SK-N-SH treated with all-trans-retinoic acid at 6 μM for 48 hours (cell line): ENCODE data around the gene MYO15B.

Source experiments
- ATAC-seq: fragments of 200-7000 bp; cut with Tn5 transposase; 3 replicates; pipeline ENCODE4 v1.9.1; 2020; ENCODE audit warnings: mild to moderate bottlenecking, moderate library complexity
- ARNTL ChIP-seq: fragments of 450-650 bp; formaldehyde crosslinking; IDR thresholded peaks from 2 replicates; pipeline ENCODE4 v1.5.0; 2020; ENCODE audit warnings: low read depth, mild to moderate bottlenecking, moderate library complexity, borderline replicate concordance
- BACH2 ChIP-seq: fragments of 250-450 bp; sonication (Bioruptor Pico); IDR thresholded peaks from 2 replicates; pipeline ENCODE4 v1.9.0; 2021; ENCODE audit warnings: mild to moderate bottlenecking, borderline replicate concordance
- CSDC2 ChIP-seq: fragments of 250-450 bp; sonication (Bioruptor Pico); IDR thresholded peaks from 2 replicates; pipeline ENCODE4 v1.5.0; 2020; ENCODE audit warnings: mild to moderate bottlenecking, moderate library complexity
- ESRRG ChIP-seq: fragments of 250-450 bp; sonication (Bioruptor Pico); IDR thresholded peaks from 2 replicates; pipeline ENCODE4 v1.6.1; 2021; ENCODE audit warnings: mild to moderate bottlenecking
- GLIS3 ChIP-seq: fragments of 250-450 bp; sonication (Bioruptor Pico); IDR thresholded peaks from 2 replicates; pipeline ENCODE4 v1.5.0; 2020; ENCODE audit warnings: mild to moderate bottlenecking, moderate library complexity
- ISL1 ChIP-seq: fragments of 250-450 bp; sonication (Bioruptor Pico); IDR thresholded peaks from 2 replicates; pipeline ENCODE4 v2.1.2; 2022; ENCODE audit warnings: mild to moderate bottlenecking, moderate library complexity
- OSR1 ChIP-seq: fragments of 250-450 bp; sonication (Bioruptor Pico); IDR thresholded peaks from 2 replicates; pipeline ENCODE4 v1.8.0; 2022; ENCODE audit warnings: moderate library complexity, mild to moderate bottlenecking, inconsistent platforms
- PPARA ChIP-seq: fragments of 250-450 bp; sonication (Bioruptor Pico); IDR thresholded peaks from 2 replicates; pipeline ENCODE4 v1.5.0; 2020; ENCODE audit warnings: mild to moderate bottlenecking, borderline replicate concordance
- RARB ChIP-seq: fragments of 250-450 bp; sonication (Bioruptor Pico); IDR thresholded peaks from 2 replicates; pipeline ENCODE4 v1.8.0; 2021; ENCODE audit warnings: mild to moderate bottlenecking, moderate library complexity
- SNAI2 ChIP-seq: fragments of 250-450 bp; sonication (Bioruptor Pico); IDR thresholded peaks from 2 replicates; pipeline ENCODE4 v1.5.0; 2020; ENCODE audit warnings: mild to moderate bottlenecking, moderate library complexity
- TCF4 ChIP-seq: fragments of 250-450 bp; sonication (Bioruptor Pico); IDR thresholded peaks from 2 replicates; pipeline ENCODE4 v1.8.0; 2021; ENCODE audit warnings: mild to moderate bottlenecking, moderate library complexity, borderline replicate concordance
- TOX ChIP-seq: fragments of 250-450 bp; sonication (Bioruptor Pico); IDR thresholded peaks from 2 replicates; pipeline ENCODE4 v1.8.0; 2021; ENCODE audit warnings: mild to moderate bottlenecking, moderate library complexity, borderline replicate concordance
- ZC3H10 ChIP-seq: fragments of 250-450 bp; sonication (Bioruptor Pico); IDR thresholded peaks from 2 replicates; pipeline ENCODE4 v1.5.1; 2021; ENCODE audit warnings: mild to moderate bottlenecking, moderate library complexity
- ZFP3 ChIP-seq: fragments of 250-450 bp; sonication (Bioruptor Pico); IDR thresholded peaks from 2 replicates; pipeline ENCODE4 v1.5.0; 2020; ENCODE audit warnings: mild to moderate bottlenecking, moderate library complexity
- ZFP30 ChIP-seq: fragments of 450-650 bp; formaldehyde crosslinking; IDR thresholded peaks from 2 replicates; pipeline ENCODE4 v1.5.0; 2022; ENCODE audit warnings: mild to moderate bottlenecking, moderate library complexity
- ZNF565 ChIP-seq: fragments of 450-650 bp; formaldehyde crosslinking; conservative IDR thresholded peaks from 2 replicates; pipeline ENCODE4 v1.5.0; 2020; ENCODE audit warnings: low read depth, mild to moderate bottlenecking, moderate library complexity
- ZNF70 ChIP-seq: fragments of 450-650 bp; formaldehyde crosslinking; IDR thresholded peaks from 2 replicates; pipeline ENCODE4 v1.5.0; 2020; ENCODE audit warnings: mild to moderate bottlenecking, moderate library complexity
- ZNF8 ChIP-seq: fragments of 450-650 bp; formaldehyde crosslinking; IDR thresholded peaks from 2 replicates; pipeline ENCODE4 v1.5.0; 2020; ENCODE audit warnings: mild to moderate bottlenecking, moderate library complexity
- TF ChIP-seq, protein P1 (sequence below): fragments of 250-450 bp; sonication (Bioruptor Pico); IDR thresholded peaks from 2 replicates; pipeline ENCODE4 v1.5.1; 2020; ENCODE audit warnings: low read depth, mild to moderate bottlenecking, moderate library complexity
- TF ChIP-seq, protein P2 (sequence below): fragments of 250-450 bp; sonication (Bioruptor Pico); IDR thresholded peaks from 2 replicates; pipeline ENCODE4 v1.8.0; 2021; ENCODE audit warnings: low read depth, mild to moderate bottlenecking, moderate library complexity, borderline replicate concordance
- TF ChIP-seq, protein P3 (sequence below): fragments of 250-450 bp; sonication (Bioruptor Pico); IDR thresholded peaks from 2 replicates; pipeline ENCODE4 v1.5.0; 2020; ENCODE audit warnings: mild to moderate bottlenecking, moderate library complexity
- TF ChIP-seq, protein P4 (sequence below): fragments of 250-450 bp; sonication (Bioruptor Pico); IDR thresholded peaks from 2 replicates; pipeline ENCODE4 v1.8.0; 2020; ENCODE audit warnings: mild to moderate bottlenecking, moderate library complexity, borderline replicate concordance

Gene MYO15B

DNA sequence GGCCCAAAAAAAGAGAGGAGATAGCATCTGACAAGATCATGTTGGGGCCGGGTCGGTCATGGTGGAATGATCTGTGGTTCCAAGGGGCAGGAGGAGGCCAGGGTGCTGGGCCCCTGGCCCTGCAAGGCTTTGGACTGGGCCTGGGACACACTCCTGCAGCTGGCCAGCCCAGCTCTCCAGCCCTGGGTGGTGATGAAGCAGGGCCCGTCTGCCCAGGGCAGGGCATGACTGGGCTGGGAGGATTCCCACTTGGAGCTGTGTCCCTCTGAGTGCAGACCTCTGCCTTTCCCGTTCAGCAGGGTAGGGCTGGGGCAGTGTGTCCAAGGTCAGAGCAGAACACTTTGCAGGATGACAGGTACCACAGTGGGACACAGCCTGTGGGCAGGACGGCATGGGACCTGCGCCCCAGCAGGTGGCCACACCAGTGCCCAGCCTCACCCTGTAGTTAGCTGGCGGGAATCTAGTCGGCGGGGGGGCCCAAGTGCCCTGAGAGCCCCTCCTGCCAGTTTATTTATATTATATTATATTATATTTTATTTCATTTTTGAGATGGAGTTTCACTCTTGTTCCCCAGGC lies 27.6 kb upstream of the MYO15B start (continued):
- TF ChIP-seq ESRRG (CRISPR knock-in tag): no peak
- TF ChIP-seq CSDC2: no peak
- TF ChIP-seq ZC3H10 (CRISPR knock-in tag): no peak
- no peak for TF ChIP-seq PPARA
- no peak for TF ChIP-seq TOX (CRISPR knock-in tag)

DNA sequence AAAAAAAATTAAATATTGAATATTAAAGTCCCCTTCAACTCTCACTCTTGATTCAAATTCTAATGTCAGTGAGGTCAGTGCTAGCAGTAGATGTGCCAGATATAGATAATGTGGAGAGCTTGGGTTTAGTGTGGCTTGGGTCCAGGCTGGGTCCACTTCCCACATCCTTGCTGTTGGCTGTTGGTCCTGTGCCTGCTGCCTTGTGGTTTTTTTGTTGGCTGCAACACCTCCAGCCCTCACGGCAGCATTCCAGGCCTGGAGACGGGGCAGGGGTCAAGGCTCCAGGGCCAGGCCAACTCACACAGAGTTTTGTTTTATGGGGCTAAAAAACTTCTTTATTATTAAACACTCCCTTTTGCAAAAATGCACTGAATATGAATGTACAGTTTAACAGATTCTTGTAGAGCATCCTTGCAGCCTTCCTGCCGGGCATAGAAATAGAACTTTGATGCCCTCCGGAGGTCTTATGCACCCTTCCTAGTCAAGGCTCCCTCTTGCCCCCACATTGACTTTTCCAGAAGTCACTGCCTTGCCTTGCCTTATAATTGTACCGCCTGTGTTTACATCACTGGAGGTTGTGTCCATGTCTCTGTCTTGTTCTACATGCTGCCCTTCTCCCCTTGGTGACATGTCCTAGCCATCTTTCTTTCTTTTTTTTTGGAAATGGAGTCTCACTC lies 25.5 kb upstream of the MYO15B start:
- ATAC-seq: no peak
- TF ChIP-seq ZNF565 (CRISPR knock-in tag) (no peak), ZFP3 (CRISPR knock-in tag) (no peak), ARNTL (CRISPR knock-in tag) (no peak), BACH2 (CRISPR knock-in tag) (no peak), SNAI2 (no peak), ZFP30 (CRISPR knock-in tag) (no peak), ISL1 (CRISPR knock-in tag) (no peak), PPARA (no peak), ZNF70 (CRISPR knock-in tag) (no peak)
- TF ChIP-seq, protein P1, sequence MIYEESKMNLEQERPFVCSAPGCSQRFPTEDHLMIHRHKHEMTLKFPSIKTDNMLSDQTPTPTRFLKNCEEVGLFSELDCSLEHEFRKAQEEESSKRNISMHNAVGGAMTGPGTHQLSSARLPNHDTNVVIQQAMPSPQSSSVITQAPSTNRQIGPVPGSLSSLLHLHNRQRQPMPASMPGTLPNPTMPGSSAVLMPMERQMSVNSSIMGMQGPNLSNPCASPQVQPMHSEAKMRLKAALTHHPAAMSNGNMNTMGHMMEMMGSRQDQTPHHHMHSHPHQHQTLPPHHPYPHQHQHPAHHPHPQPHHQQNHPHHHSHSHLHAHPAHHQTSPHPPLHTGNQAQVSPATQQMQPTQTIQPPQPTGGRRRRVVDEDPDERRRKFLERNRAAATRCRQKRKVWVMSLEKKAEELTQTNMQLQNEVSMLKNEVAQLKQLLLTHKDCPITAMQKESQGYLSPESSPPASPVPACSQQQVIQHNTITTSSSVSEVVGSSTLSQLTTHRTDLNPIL (CRISPR knock-in tag): no peak
- TF ChIP-seq, protein P2, sequence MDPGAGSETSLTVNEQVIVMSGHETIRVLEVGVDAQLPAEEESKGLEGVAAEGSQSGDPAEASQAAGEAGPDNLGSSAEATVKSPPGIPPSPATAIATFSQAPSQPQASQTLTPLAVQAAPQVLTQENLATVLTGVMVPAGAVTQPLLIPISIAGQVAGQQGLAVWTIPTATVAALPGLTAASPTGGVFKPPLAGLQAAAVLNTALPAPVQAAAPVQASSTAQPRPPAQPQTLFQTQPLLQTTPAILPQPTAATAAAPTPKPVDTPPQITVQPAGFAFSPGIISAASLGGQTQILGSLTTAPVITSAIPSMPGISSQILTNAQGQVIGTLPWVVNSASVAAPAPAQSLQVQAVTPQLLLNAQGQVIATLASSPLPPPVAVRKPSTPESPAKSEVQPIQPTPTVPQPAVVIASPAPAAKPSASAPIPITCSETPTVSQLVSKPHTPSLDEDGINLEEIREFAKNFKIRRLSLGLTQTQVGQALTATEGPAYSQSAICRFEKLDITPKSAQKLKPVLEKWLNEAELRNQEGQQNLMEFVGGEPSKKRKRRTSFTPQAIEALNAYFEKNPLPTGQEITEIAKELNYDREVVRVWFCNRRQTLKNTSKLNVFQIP: no peak
- TF ChIP-seq, protein P3, sequence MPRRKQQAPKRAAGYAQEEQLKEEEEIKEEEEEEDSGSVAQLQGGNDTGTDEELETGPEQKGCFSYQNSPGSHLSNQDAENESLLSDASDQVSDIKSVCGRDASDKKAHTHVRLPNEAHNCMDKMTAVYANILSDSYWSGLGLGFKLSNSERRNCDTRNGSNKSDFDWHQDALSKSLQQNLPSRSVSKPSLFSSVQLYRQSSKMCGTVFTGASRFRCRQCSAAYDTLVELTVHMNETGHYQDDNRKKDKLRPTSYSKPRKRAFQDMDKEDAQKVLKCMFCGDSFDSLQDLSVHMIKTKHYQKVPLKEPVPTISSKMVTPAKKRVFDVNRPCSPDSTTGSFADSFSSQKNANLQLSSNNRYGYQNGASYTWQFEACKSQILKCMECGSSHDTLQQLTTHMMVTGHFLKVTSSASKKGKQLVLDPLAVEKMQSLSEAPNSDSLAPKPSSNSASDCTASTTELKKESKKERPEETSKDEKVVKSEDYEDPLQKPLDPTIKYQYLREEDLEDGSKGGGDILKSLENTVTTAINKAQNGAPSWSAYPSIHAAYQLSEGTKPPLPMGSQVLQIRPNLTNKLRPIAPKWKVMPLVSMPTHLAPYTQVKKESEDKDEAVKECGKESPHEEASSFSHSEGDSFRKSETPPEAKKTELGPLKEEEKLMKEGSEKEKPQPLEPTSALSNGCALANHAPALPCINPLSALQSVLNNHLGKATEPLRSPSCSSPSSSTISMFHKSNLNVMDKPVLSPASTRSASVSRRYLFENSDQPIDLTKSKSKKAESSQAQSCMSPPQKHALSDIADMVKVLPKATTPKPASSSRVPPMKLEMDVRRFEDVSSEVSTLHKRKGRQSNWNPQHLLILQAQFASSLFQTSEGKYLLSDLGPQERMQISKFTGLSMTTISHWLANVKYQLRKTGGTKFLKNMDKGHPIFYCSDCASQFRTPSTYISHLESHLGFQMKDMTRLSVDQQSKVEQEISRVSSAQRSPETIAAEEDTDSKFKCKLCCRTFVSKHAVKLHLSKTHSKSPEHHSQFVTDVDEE (CRISPR knock-in tag): no peak

DNA sequence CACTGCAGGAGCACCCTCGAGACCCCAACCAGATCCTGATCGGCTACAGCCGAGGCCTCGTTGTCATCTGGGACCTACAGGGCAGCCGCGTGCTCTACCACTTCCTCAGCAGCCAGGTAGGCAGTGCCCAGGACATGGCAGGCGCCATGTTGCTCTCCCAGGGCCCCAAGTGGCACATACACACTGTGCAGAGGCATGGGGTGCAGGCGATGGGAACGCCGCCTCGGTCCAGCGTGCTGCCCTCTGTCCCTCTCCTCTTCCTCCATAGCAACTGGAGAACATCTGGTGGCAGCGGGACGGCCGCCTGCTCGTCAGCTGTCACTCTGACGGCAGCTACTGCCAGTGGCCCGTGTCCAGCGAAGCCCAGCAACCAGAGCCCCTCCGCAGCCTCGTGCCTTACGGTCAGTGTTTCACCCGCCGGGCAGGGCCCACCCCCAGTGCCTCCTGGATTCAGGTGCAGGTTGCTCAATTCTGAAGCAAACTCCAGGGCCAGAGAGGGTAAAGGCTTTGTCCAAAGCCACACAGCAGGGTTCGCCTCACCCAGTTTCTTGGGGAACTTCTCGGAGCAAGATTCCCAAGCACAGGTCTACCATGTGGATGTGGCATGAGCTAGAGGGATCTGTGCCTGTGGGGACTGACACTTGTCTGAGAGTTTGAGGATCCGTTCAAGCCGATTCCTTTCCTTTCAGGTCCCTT lies 24.4 kb upstream of the MYO15B start:
- TF ChIP-seq OSR1 (CRISPR knock-in tag) (no peak), RARB (CRISPR knock-in tag) (no peak), GLIS3 (CRISPR knock-in tag) (no peak), PPARA (no peak), ZFP3 (CRISPR knock-in tag) (no peak), ZNF70 (CRISPR knock-in tag) (no peak), ISL1 (CRISPR knock-in tag) (no peak), ZNF8 (CRISPR knock-in tag) (no peak), ZNF565 (CRISPR knock-in tag) (no peak)
- TF ChIP-seq, protein P2: no peak
- ATAC-seq: no peak

DNA sequence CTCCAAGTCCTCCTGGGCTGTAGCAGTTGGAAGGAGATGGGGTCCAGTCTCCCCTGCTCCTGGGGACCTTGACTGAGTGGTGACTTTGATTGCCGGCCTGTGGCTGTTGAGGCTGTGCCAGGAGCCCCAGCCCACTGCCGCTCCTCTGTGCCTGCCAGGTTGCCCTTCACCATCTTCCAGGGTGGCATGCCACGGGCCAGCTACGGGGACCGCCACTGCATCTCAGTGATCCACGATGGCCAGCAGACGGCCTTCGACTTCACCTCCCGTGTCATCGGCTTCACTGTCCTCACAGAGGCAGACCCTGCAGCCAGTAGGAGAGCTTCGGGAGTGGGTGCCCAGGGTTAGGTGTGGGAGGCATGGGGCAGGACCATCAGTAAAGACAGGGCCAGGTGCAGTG lies 23.4 kb upstream of the MYO15B start:
- no peak for ATAC-seq
- TF ChIP-seq, protein P4, sequence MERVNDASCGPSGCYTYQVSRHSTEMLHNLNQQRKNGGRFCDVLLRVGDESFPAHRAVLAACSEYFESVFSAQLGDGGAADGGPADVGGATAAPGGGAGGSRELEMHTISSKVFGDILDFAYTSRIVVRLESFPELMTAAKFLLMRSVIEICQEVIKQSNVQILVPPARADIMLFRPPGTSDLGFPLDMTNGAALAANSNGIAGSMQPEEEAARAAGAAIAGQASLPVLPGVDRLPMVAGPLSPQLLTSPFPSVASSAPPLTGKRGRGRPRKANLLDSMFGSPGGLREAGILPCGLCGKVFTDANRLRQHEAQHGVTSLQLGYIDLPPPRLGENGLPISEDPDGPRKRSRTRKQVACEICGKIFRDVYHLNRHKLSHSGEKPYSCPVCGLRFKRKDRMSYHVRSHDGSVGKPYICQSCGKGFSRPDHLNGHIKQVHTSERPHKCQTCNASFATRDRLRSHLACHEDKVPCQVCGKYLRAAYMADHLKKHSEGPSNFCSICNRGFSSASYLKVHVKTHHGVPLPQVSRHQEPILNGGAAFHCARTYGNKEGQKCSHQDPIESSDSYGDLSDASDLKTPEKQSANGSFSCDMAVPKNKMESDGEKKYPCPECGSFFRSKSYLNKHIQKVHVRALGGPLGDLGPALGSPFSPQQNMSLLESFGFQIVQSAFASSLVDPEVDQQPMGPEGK (CRISPR knock-in tag): no peak
- TF ChIP-seq TCF4 (no peak), ZNF70 (CRISPR knock-in tag) (no peak), TOX (CRISPR knock-in tag) (no peak), ZFP30 (CRISPR knock-in tag) (no peak), ZC3H10 (CRISPR knock-in tag) (no peak), BACH2 (CRISPR knock-in tag) (no peak), CSDC2 (no peak), ARNTL (CRISPR knock-in tag) (no peak)
- TF ChIP-seq, protein P1 (CRISPR knock-in tag): no peak
- TF ChIP-seq, protein P2: no peak
